IPS-15b (cell line): Measurements from ENCODE around the gene SLC12A7.
"Not testable (repeated sequence)": the region's sequence is repeated elsewhere in the genome, so short reads cannot be mapped to it uniquely, and the experiment has no call there.

ENCODE experiments used
- H3K27me3 ChIP-seq: one replicate; pipeline ENCODE4 v1.6.1; 2013; ENCODE audit warnings: low read length; ENCODE audit not compliant: control insufficient read depth, insufficient read depth
- H3K36me3 ChIP-seq: one replicate; pipeline ENCODE4 v1.6.1; 2013; ENCODE audit warnings: low read length; ENCODE audit not compliant: control insufficient read depth, insufficient read depth
- H3K4me1 ChIP-seq: one replicate; pipeline ENCODE4 v1.6.1; 2013; ENCODE audit warnings: mild to moderate bottlenecking, low read length; ENCODE audit not compliant: control insufficient read depth, insufficient read depth
- H3K4me3 ChIP-seq: one replicate; pipeline ENCODE4 v1.5.1; 2013; ENCODE audit warnings: low read depth, low read length
- H3K9ac ChIP-seq: one replicate; pipeline ENCODE4 v1.6.1; 2013; ENCODE audit warnings: low read depth, mild to moderate bottlenecking, low read length
- H3K9me3 ChIP-seq: one replicate; pipeline ENCODE4 v1.6.1; 2013; ENCODE audit warnings: mild to moderate bottlenecking, low read length; ENCODE audit not compliant: control insufficient read depth, insufficient read depth

SLC12A7 gene

GRCh38 chr5:1086871-1087270 is 25.0 kb downstream of the SLC12A7 start:
- Histone ChIP-seq H3K9me3 (no peaks in the 10 kb centered on the region), H3K36me3 (peaks cover 42% of the 10 kb centered on the region), H3K4me3 (no peak overlapping the region), H3K9ac (no peak overlapping the region), H3K27me3 (no peaks in the 10 kb centered on the region), H3K4me1 (no peaks in the 10 kb centered on the region)

DNA sequence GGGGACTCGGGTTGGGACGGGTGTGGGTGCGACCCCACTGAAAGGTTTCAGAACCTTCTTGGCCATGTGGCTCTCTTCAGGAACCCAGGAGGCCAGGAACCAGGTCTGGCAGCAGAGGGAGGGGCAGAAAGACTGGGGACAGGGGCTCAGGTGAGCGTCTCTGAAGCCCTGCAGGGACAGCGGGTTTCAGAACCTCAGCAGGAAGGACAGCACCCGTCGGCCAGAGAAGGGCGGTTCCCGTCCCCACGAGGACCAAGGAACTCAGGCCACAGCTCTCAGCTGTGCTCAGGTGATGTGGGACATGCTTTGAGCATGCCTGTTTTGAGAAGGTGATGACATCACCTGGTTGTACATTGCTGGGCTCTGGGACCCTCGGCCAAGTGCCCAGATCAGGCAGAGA is 25.7 kb downstream of the SLC12A7 start:
- Histone ChIP-seq H3K4me1 (no peaks in the 10 kb centered on the region), H3K9me3 (no peaks in the 10 kb centered on the region), H3K27me3 (no peaks in the 10 kb centered on the region), H3K4me3 (no peak overlapping the region), H3K9ac (no peak overlapping the region), H3K36me3 (peaks cover 46% of the 10 kb centered on the region)

DNA sequence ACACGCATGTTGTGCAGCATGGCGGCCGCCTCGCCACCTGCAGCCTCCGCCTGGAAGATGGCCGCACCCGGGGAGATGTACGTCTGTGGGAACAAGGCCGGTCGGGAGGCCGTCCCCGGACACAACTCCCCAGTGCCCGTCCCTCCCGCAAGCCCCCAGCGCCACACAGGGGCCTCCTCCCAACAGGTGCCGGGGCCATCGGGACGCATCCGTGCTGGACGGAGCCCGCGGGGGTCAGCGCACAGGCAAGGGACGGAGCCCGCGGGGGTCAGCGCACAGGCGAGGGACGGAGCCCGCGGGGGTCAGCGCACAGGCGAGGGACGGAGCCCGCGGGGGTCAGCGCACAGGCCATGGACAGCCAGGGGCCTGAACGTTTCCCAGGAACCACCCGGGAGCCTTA is 26.5 kb downstream of the SLC12A7 start:
- no peak overlapping the region for H3K4me3 ChIP-seq
- no peaks in the 10 kb centered on the region for H3K9me3 ChIP-seq
- H3K4me1 ChIP-seq, result no peaks in the 10 kb centered on the region
- peaks cover 40% of the 10 kb centered on the region for H3K36me3 ChIP-seq
- H3K27me3 ChIP-seq, result no peaks in the 10 kb centered on the region
- no peak overlapping the region for H3K9ac ChIP-seq

DNA sequence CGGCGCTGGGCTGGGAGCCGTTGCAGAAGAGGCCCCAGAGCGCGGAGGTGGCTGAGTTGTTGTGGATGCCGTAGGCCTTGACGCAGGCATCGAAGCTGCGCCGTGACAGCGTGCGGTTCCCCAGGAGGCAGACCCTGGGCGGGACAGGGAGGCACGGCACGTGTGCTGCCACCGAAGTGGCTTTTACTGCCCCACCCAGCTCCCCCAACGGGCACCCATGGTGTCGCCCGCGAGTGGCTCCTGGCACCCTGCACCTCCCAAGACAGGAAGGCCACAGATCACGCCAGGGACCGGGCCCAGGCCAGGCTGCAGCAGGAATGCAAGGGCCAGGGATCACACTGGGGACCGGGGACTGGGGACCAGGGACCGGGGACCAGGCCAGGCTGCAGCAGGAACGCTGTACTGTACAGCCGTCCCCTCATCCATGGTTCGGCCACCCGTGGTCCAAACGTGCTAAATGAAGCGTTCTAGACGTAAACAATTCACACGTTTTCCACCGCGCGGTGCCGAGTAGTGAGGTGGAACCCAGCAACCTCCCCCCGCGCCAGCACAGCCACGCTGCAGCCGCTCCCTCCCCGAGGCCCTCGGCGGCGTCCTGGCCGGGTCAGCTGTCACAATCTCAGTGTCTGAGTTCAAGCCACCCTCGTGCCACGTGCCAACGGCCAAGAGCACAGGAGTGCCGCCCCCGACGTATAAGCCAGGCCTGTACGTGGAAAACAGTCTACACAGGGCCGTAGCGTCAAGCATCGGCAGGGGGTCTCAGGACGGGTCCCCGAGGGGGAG is 27.8 kb downstream of the SLC12A7 start:
- no peak overlapping the region for H3K9ac ChIP-seq
- no peaks in the 10 kb centered on the region for H3K9me3 ChIP-seq
- H3K36me3 ChIP-seq, result peaks cover 43% of the 10 kb centered on the region
- no peak overlapping the region for H3K4me3 ChIP-seq
- H3K4me1 ChIP-seq, result no peaks in the 10 kb centered on the region
- no peaks in the 10 kb centered on the region for H3K27me3 ChIP-seq

- peaks cover 50% of the 10 kb centered on the region for H3K36me3 ChIP-seq
- H3K27me3 ChIP-seq, result not testable (repeated sequence)
Observed at GRCh38 chr5:1083026-1083425, 28.8 kb downstream of the SLC12A7 start.

DNA sequence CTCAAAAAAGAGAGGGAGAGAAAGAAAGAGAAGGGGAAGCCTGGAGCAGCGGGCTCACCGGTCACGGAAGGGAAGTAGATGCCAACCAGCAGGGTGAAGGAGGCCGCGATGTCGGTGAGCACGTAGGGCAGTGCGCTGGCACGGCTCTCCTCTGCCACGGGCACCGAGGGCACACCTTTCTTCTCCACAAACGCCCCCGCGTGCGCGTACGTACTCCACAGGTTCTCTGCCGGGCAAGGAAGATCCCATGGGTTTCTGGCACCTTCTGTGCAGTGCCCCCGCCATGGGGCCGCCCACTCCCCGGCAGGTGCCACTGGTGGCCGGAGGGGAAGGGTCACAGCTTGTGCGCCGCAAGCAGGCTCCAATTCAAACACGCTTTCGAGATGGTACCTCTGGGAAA is 30.3 kb downstream of the SLC12A7 start:
- Histone ChIP-seq H3K27me3 (no peaks in the 10 kb centered on the region), H3K4me1 (no peaks in the 10 kb centered on the region), H3K4me3 (no peak overlapping the region), H3K9me3 (no peaks in the 10 kb centered on the region), H3K36me3 (peaks cover 46% of the 10 kb centered on the region), H3K9ac (no peak overlapping the region)

More at GRCh38 chr5:1083026-1083425, 28.8 kb downstream of the SLC12A7 start:
- H3K4me3 ChIP-seq, H3K9ac ChIP-seq, H3K9me3 ChIP-seq, H3K4me1 ChIP-seq: not testable (repeated sequence)

DNA sequence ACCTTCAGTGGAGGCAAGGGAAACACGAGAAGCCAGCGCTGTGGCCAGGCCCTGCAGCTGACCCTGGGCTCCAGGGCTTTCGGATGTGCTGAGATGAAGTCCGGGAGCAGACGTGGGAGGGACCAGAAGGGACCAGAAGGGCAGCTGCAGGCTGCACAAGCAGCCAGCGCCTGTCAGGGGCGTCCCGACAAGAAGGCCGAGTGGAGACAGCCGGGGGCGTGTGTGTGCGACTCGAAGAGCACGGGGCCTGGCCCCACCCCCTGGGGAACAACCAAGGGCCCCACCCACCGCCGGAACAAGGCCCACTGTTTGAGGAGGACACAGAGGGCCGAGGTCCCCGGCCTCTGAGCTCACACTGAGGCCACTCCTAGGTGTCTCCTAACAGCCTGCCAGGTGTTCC is 31.4 kb downstream of the SLC12A7 start:
- H3K4me3 ChIP-seq, result no peak overlapping the region
- H3K9ac ChIP-seq, result no peak overlapping the region
- H3K36me3 ChIP-seq, result peaks cover 50% of the 10 kb centered on the region
- H3K27me3 ChIP-seq, result no peaks in the 10 kb centered on the region
- H3K9me3 ChIP-seq, result no peaks in the 10 kb centered on the region
- H3K4me1 ChIP-seq, result no peaks in the 10 kb centered on the region

- Histone ChIP-seq H3K9ac (no peak overlapping the region), H3K4me3 (no peak overlapping the region), H3K9me3 (no peaks in the 10 kb centered on the region), H3K27me3 (no peaks in the 10 kb centered on the region), H3K4me1 (no peaks in the 10 kb centered on the region), H3K36me3 (peaks cover 50% of the 10 kb centered on the region)
Observed at GRCh38 chr5:1079961-1080360, 31.9 kb downstream of the SLC12A7 start.

DNA sequence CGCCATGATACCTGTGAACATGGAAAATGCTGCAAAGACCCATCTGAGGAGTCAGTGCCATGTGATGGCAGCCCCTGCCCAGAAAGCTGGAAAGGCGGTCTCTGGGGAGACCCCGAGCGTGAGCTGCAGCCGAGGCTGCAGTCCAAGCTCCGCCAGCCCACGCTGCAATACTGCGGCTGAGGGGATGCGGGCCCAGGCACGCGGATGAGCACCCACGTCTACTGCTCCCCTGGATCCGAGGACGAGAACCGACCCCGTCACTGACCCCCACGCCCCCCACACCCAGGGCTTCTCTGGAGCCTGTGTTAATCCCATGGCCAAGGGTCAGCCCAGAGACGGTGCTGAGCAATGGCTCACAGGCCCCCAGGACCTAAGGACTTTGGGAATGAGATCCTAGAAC is 32.4 kb downstream of the SLC12A7 start:
- H3K9ac ChIP-seq, result no peak overlapping the region
- H3K36me3 ChIP-seq, result peaks cover 50% of the 10 kb centered on the region

DNA sequence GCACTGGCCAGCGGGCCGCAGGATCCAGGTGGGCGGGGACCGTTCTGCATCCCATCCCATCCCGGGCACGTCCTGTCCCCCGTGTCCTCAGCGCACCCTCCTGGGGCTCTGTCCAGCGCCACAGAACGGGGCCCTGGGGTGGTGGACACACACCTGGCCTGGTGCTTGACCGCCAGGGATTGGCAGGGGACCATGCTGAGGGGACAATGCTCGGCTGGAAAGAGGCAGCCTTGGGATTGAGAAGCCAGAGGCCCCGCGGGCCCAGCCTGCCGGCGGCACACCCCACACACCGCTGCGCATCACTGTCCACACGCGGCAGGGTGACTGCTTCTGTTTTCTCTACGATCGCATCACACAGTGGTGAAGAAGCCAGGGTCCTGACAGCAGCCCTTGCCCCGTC is 33.0 kb downstream of the SLC12A7 start:
- Histone ChIP-seq H3K4me1 (no peaks in the 10 kb centered on the region), H3K9ac (no peak overlapping the region), H3K4me3 (no peak overlapping the region), H3K27me3 (no peaks in the 10 kb centered on the region), H3K36me3 (peaks cover 46% of the 10 kb centered on the region), H3K9me3 (no peaks in the 10 kb centered on the region)

More for the DNA sequence above, 32.4 kb downstream of the SLC12A7 start:
- no peaks in the 10 kb centered on the region for H3K27me3 ChIP-seq
- H3K9me3 ChIP-seq, result no peaks in the 10 kb centered on the region
- H3K4me1 ChIP-seq, result no peaks in the 10 kb centered on the region
- H3K4me3 ChIP-seq, result no peak overlapping the region

DNA sequence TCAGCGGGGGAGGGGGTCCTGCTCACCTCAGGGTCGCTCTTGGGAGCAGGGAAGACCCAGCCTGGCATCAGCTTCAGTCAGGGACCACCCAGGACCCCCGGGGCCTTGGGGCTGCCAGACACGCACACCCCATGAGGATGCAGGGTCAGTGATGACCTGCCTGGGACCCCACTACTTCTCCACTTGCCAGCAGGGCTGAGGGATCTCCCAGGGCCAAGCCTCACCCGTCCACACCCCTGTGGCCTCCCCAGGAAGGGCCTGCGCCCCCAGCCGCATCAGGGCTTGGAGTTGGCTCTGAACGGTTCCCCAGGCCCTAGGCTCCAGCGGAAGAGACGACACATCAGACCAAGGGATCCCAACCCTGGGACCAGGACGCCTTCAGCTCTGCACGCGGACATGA is 33.7 kb downstream of the SLC12A7 start:
- Histone ChIP-seq H3K27me3 (no peaks in the 10 kb centered on the region), H3K9ac (no peak overlapping the region), H3K4me3 (no peak overlapping the region), H3K36me3 (peaks cover 47% of the 10 kb centered on the region), H3K4me1 (no peaks in the 10 kb centered on the region), H3K9me3 (no peaks in the 10 kb centered on the region)

DNA sequence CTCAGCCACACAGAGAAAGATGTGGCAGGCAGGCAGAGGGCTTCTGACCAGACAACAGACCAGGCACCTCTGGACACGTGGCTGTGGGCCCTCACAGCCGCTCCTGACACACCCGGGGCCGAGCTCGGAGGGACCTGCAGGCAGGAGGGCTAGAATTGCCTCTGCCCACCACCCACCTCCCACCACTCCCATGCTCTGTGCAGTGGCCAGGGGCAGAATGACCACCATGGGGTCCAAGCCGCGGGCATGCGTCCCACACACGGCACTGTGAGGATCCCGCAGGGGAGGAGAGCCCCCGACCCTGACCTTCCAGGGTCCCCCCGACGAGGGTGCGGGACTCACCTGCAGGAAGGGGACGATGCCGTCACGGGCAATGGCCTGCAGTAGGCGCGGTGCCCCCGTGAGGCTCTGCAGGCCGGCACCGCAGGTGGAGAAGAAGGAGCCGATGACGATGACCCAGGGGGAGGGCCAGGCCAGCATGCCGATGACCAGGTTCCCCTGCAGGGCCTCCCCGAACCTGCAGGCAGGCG is 34.3 kb downstream of the SLC12A7 start:
- Histone ChIP-seq H3K36me3 (peaks cover 48% of the 10 kb centered on the region), H3K9me3 (no peaks in the 10 kb centered on the region), H3K9ac (no peak overlapping the region), H3K4me3 (no peak overlapping the region), H3K27me3 (no peaks in the 10 kb centered on the region), H3K4me1 (no peaks in the 10 kb centered on the region)
